Cardiac atrium fibroblast (primary cell): ENCODE measurements around the gene P2RY1. TPM values are rescaled to one million over a fixed set of nuclear protein-coding genes. Genes with fewer than 3 reads are reported as not detected.

Source experiments
- total RNA-seq: library from RNA; depleted of rRNA; stranded (reverse); fragments of >200 nt; gene quantifications from 2 replicates; pipeline ENCODE4 v1.2.3, GENCODE V29; 2015

Gene P2RY1, protein sequence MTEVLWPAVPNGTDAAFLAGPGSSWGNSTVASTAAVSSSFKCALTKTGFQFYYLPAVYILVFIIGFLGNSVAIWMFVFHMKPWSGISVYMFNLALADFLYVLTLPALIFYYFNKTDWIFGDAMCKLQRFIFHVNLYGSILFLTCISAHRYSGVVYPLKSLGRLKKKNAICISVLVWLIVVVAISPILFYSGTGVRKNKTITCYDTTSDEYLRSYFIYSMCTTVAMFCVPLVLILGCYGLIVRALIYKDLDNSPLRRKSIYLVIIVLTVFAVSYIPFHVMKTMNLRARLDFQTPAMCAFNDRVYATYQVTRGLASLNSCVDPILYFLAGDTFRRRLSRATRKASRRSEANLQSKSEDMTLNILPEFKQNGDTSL
- 3.6 TPM in 2 replicates for total RNA-seq

DNA sequence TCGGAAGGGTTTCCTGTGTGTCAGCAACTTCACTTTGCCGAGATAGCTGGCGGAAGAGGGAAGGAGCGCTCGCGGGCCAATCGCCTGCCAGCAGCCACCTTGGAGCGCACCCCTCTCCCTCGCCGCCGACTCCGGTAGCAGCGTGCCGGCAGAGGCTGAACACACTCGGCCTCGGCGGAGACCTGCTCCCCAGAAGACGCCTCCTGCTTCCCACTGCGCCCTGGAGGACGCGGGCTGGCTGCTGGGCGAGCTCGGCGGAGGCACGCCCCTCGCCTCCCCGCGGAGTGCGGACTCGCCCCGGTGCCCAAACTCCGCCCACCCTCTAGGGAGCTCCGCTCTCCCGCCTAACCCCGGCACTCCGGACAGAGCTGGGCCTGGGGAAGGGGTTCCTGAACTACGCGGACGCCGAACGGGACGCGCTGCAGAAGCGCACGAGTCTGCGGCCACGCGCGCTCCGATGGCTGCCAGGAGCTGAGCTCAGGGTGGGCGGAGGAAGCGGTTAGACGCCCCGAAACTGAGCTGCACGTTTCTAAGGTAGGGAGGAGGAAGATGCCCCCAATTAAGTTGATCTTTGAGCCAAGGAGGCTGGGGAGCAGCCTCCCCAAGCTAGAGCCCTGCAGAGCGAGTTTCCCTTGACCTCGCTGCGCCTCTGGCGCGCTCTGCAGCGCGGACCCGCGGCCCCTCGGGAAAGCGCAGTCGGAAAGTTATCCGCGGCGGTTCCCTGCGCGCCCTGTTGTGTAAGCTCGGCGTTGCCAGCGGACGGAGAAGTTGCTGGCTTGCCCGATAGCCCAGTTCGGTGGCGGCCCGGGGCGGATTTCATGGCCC, at the start of gene P2RY1:
Gene P2RY1 (plus strand): TSS at position 356 of the 825 bp plus-strand sequence. CDS start 652 bp downstream, outside the sequence.

